ENCODE measurements around the gene PRDM16.

- TF ChIP-seq CTCF (IDR thresholded peaks at IDR 0.05) (no peak), POLR2A (IDR thresholded peaks at IDR 0.05) (no peak)
Measured at GRCh38 chr1:3356827-3357460, 287.9 kb downstream of the PRDM16 start.

Measured in testis (tissue), 2 donors.